Amniotic epithelial cell (primary cell): ENCODE measurements around the gene CALM1.

Experiments
- DNase-seq: peaks from one replicate; pipeline ENCODE4 v3.0.0-alpha.2; 2010; ENCODE audit warnings: low read depth

The CALM1 gene

DNA sequence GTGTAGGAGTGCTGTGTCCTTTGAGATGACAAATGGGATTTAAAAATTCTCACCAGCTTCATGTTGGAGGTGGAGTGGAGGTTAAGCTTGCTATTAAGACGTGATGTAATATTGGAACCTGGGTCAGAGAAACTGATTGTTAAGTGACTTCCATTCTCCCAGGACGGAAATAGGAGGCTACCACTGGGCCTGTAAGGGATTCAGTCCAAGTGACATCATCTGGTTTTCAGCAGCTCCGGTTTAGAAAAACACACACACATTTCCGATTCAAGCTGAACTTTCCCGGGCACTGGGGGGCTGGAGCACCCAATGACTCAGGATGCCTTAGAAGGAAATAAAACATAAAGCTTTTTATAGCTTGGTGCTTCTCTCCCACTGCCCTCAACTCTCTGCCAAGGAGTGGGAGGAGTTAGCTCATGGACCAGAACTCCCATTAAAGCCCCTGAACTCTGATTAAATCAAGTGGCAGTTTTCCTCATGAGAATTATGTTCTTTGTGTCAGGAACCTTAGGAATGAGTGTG, 12.4 kb downstream of the CALM1 start:
- DNase-seq: peak; percentile 94

- no peak for DNase-seq
These were observed 15.2 kb downstream of the CALM1 start for GRCh38 chr14:90412058-90412457.

- no peak for DNase-seq
These were observed 19.9 kb downstream of the CALM1 start for GRCh38 chr14:90416720-90417119.

DNA sequence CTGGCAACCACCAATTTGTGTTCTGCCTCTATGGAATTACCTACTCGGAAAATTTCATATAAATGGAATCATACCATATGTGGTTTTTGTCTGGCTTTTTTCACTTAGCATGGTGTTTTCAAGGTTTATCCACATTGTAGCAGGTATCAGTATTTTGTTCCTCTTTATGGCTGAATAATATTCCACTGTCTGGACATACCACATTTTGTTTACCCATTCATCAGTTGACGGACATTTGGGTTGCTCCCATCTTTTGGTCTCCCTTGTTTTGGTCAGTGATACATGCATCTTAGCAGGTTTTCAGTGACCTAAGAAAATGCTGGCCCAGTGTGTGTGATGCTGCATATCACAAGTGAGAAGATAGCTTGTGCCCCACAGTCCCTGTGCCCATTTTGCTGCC, 21.2 kb downstream of the CALM1 start:
- no peak for DNase-seq

DNA sequence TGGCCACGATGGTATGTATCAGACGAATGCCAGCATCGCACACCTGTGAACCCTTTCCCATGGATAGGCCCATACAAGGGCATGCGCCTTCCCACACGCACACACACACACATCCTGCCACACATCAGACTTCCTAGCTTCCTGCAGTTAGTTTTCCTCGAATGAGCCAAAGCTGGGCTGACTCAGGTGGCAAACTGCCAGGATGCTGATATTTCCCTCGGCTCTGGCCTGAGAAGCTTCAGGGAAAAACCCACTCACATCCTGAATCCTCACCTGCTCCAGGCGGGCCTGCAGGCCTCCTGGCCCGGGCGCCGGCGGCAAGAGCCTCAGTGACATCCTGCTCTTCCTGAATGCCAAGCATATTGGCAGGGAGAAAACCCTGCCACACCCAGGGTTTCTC, 22.4 kb downstream of the CALM1 start:
- peak; percentile 97 for DNase-seq

- DNase-seq: no peak
These were observed 24.3 kb downstream of the CALM1 start for GRCh38 chr14:90421001-90421631.

GRCh38 chr14:90421632-90422020, 24.8 kb downstream of the CALM1 start:
- DNase-seq: no peak

DNA sequence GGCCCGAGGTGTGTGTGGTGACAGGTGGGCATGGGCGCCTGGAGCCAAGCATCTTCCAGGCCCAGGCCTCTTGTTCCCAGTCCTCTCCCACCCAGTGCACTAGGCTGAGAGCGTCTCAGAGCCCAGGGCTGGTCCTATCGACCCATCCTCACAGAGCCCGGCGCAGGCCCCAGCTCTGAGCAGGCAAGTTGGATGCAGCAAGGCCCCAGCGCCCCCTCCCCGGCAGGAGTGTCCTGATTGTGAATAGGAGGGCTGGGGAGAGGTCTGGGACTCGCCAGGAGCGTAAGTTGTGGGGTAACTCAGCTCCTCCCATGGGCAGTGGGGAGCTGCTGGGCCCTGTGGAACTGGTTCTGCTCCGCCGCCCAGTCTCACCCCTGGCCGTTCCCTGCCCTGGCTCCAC, 26.3 kb downstream of the CALM1 start:
- no peak for DNase-seq

- DNase-seq: no peak
These were observed 27.2 kb downstream of the CALM1 start for GRCh38 chr14:90424075-90424474.

DNA sequence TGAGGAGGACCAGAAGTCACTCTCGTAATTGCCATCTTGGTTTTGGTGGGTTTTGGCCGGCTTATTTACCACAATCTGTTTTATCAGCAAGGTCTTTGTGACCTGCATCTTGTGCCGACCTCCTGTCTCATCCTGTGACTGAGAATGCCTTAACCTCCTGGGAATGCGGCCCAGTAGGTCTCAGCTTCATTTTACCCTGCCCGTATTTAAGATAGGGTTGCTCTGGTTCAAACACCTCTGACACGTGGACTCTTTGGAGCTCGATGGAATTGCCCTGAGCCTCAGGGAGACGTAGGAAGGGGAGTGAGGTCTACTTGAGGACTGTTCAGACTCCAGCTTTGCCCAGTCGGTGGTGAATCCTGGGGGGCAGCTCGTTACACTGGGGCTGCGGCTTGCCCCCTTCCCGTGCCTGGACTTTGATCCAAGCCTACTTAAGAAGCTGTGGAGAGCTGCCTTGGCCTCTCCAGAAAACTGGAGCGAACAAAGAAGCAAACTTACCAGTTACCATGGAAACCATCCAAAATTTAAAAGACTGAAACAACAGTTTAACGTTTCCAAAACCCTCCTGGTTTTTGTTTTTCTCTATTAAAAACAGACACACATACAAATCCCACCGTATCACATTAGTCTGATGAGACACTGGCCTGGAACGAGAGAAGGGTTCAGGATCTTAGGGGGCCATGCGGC, 28.0 kb downstream of the CALM1 start:
- no peak for DNase-seq

GRCh38 chr14:90425373-90425879, 28.6 kb downstream of the CALM1 start:
- DNase-seq: no peak

- no peak for DNase-seq
These were observed 29.3 kb downstream of the CALM1 start for GRCh38 chr14:90426031-90426540.

- DNase-seq: peak; percentile 63
These were observed 29.8 kb downstream of the CALM1 start for GRCh38 chr14:90426663-90427062.

GRCh38 chr14:90427848-90428426, 31.1 kb downstream of the CALM1 start:
- DNase-seq: no peak

GRCh38 chr14:90428676-90429075, 31.8 kb downstream of the CALM1 start:
- DNase-seq: no peak

- no peak for DNase-seq
These were observed 32.4 kb downstream of the CALM1 start for GRCh38 chr14:90429236-90429635.

DNA sequence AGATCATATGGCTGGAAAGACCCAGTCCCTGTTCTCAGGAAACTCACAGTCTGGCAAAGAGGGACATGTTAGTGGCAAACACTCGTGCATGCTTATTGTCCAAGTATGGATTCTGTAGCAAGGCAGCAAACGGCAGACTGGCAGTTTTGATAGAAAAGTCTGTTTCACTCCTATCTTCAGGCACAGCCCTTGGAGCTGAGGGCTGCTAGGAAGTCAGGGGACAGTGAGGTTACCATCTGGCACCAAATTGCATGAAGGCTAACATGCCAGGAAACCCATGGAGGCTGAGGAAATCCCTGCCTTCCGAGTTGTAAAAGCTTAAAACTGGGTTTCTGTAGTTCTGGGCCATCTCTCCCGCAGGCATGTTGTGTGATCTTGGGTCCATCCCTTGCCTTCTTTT, 32.9 kb downstream of the CALM1 start:
- no peak for DNase-seq

- DNase-seq: no peak
These were observed 37.7 kb downstream of the CALM1 start for GRCh38 chr14:90434370-90435020.

- no peak for DNase-seq
These were observed 42.0 kb downstream of the CALM1 start for GRCh38 chr14:90438841-90439240.

GRCh38 chr14:90440021-90440451, 43.2 kb downstream of the CALM1 start:
- no peak for DNase-seq

DNA sequence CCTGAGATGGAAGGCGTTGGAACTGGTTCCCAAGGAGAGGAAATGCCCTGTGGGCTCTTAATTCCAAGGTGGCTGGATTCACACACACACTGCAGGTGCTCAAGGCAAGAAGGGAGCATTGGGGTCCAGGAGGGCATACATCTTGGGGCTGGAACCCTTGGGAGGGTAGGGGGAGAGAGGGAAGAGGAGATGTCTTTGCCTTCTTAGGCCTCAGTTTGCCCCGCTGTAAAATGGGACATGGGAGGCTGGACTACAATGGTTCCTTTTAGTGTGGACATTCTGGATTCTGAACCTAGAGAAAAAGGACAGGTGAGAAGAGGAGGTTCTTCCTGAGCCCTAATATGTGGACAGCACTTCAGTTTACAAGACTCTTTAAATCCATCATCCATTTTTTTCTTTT, 43.8 kb downstream of the CALM1 start:
- DNase-seq: no peak

- DNase-seq: no peak
These were observed 45.6 kb downstream of the CALM1 start for GRCh38 chr14:90442388-90442787.
